ENCODE results near the gene RASEF.

RASEF gene

GRCh38 chr9:83071626-83072025, 8.7 kb upstream of the RASEF start:
- no peaks in the 10 kb centered on the region for H3K27me3 ChIP-seq (replicated peaks; ENCODE audit: control insufficient read depth, insufficient read depth, low read length)
- no peak for TF ChIP-seq CTCF (IDR thresholded peaks at IDR 0.05; ENCODE audit: insufficient read depth, low read length, poor library complexity, severe bottlenecking)
- H3K4me3 ChIP-seq (replicated peaks; ENCODE audit: low read depth, low read length) = no peak overlapping the region
- DNase-seq (ENCODE audit: extremely low read depth, insufficient read length) = no peak
- no peaks in the 10 kb centered on the region for H3K36me3 ChIP-seq (ENCODE audit: control insufficient read depth, insufficient read depth, low read length)

GRCh38 chr9:83070261-83070660, 7.3 kb upstream of the RASEF start:
- Histone ChIP-seq H3K27me3 (replicated peaks; ENCODE audit: control insufficient read depth, insufficient read depth, low read length) (no peaks in the 10 kb centered on the region), H3K4me3 (replicated peaks; ENCODE audit: low read depth, low read length) (no peak overlapping the region), H3K36me3 (ENCODE audit: control insufficient read depth, insufficient read depth, low read length) (no peaks in the 10 kb centered on the region)
- no peak for TF ChIP-seq CTCF (IDR thresholded peaks at IDR 0.05; ENCODE audit: insufficient read depth, low read length, poor library complexity, severe bottlenecking)
- DNase-seq (ENCODE audit: extremely low read depth, insufficient read length) = no peak

- DNase-seq (ENCODE audit: extremely low read depth, insufficient read length) = no peak
- no peaks in the 10 kb centered on the region for H3K27me3 ChIP-seq (replicated peaks; ENCODE audit: control insufficient read depth, insufficient read depth, low read length)
- no peaks in the 10 kb centered on the region for H3K36me3 ChIP-seq (ENCODE audit: control insufficient read depth, insufficient read depth, low read length)
- H3K4me3 ChIP-seq (replicated peaks; ENCODE audit: low read depth, low read length) = no peak overlapping the region
- no peak for TF ChIP-seq CTCF (IDR thresholded peaks at IDR 0.05; ENCODE audit: insufficient read depth, low read length, poor library complexity, severe bottlenecking)
These were observed 6.7 kb upstream of the RASEF start for GRCh38 chr9:83069651-83070050.

- TF ChIP-seq CTCF (IDR thresholded peaks at IDR 0.05; ENCODE audit: insufficient read depth, low read length, poor library complexity, severe bottlenecking) = no peak
- H3K4me3 ChIP-seq (replicated peaks; ENCODE audit: low read depth, low read length) = no peak overlapping the region
- DNase-seq (ENCODE audit: extremely low read depth, insufficient read length) = no peak
- no peaks in the 10 kb centered on the region for H3K36me3 ChIP-seq (ENCODE audit: control insufficient read depth, insufficient read depth, low read length)
- H3K27me3 ChIP-seq (replicated peaks; ENCODE audit: control insufficient read depth, insufficient read depth, low read length) = no peaks in the 10 kb centered on the region
These were observed 5.5 kb upstream of the RASEF start for GRCh38 chr9:83068414-83068813.

GRCh38 chr9:83067579-83067978, 4.6 kb upstream of the RASEF start:
- no peak for DNase-seq (ENCODE audit: extremely low read depth, insufficient read length)
- Histone ChIP-seq H3K36me3 (ENCODE audit: control insufficient read depth, insufficient read depth, low read length) (no peaks in the 10 kb centered on the region), H3K4me3 (replicated peaks; ENCODE audit: low read depth, low read length) (no peak overlapping the region), H3K27me3 (replicated peaks; ENCODE audit: control insufficient read depth, insufficient read depth, low read length) (no peaks in the 10 kb centered on the region)
- TF ChIP-seq CTCF (IDR thresholded peaks at IDR 0.05; ENCODE audit: insufficient read depth, low read length, poor library complexity, severe bottlenecking) = no peak

- no peak for TF ChIP-seq CTCF (IDR thresholded peaks at IDR 0.05; ENCODE audit: insufficient read depth, low read length, poor library complexity, severe bottlenecking)
- Histone ChIP-seq H3K4me3 (replicated peaks; ENCODE audit: low read depth, low read length) (no peak overlapping the region), H3K27me3 (replicated peaks; ENCODE audit: control insufficient read depth, insufficient read depth, low read length) (no peaks in the 10 kb centered on the region), H3K36me3 (ENCODE audit: control insufficient read depth, insufficient read depth, low read length) (no peaks in the 10 kb centered on the region)
- no peak for DNase-seq (ENCODE audit: extremely low read depth, insufficient read length)
These were observed 3.8 kb upstream of the RASEF start for GRCh38 chr9:83066771-83067170.

All from GM06990 (cell line).